AG04450 (cell line): ENCODE results near the gene FUT4. TPM values are rescaled to one million over a fixed set of nuclear protein-coding genes. Genes with fewer than 3 reads are reported as not detected.

Experiments
- CTCF ChIA-PET: fragments of 300-600, 350-600 bp; formaldehyde crosslinking; extraction: SDS; loops from one replicate; lab custom pipeline; 2022; ENCODE audit warnings: antibody characterized with exemption, inconsistent platforms; lab: Charles Lee
- POLR2A ChIA-PET: fragments of 350-600 bp; formaldehyde crosslinking; extraction: SDS; loops from one replicate; lab custom pipeline; 2021; ENCODE audit warnings: antibody characterized with exemption, inconsistent platforms; lab: Yijun Ruan, JAX
- DNase-seq: peaks from one replicate; pipeline ENCODE4 v3.0.0-alpha.2; 2011; ENCODE audit warnings: low read depth, low spot score
- H3K27ac ChIP-seq: one replicate; pipeline ENCODE4 v1.5.1; 2012; ENCODE audit warnings: low read depth, low read length, control low read depth
- H3K27me3 ChIP-seq: one replicate; pipeline ENCODE4 v1.6.0; 2012; ENCODE audit warnings: low read length; ENCODE audit not compliant: control insufficient read depth, insufficient read depth
- H3K4me3 ChIP-seq: 2 replicates; pipeline ENCODE4 v1.5.1; 2011; ENCODE audit warnings: mild to moderate bottlenecking, low read depth, low read length, control low read depth
- H3K9me3 ChIP-seq: 2 replicates; pipeline ENCODE4 v1.5.1; 2012; ENCODE audit warnings: low read length; ENCODE audit not compliant: control insufficient read depth, insufficient read depth
- CTCF ChIP-seq: IDR thresholded peaks from 2 replicates; pipeline ENCODE4 v1.5.1; 2011; ENCODE audit warnings: low read depth, low read length, control low read depth, inconsistent platforms
- polyA plus RNA-seq: library from polyadenylated mRNA; depleted of rRNA; stranded (reverse); fragments of >200 nt; gene quantifications from 2 replicates; pipeline ENCODE4 v1.2.3, GENCODE V29; 2011

FUT4 gene
- polyA plus RNA-seq, 1 experiment: 2.6 TPM

- DNase-seq: no peak
- H3K4me3 ChIP-seq: no peak overlapping the region
- peaks cover 16% of the 10 kb centered on the region for H3K27me3 ChIP-seq
- no peaks in the 10 kb centered on the region for H3K9me3 ChIP-seq
- CTCF ChIA-PET: interaction anchor here (0.8 to 13.7 kb wide), 3 partner anchors 10 to 620 kb away, joined by 5 to 212 read pairs (median 12); no protein-coding TSS in a partner anchor
- no peak for TF ChIP-seq CTCF
- H3K27ac ChIP-seq: no peak overlapping the region
- POLR2A ChIA-PET: no interaction called here
These were observed 28.3 kb upstream of the FUT4 start for GRCh38 chr11:94515398-94515797.

- Histone ChIP-seq H3K4me3 (no peak overlapping the region), H3K27me3 (peaks cover 16% of the 10 kb centered on the region), H3K9me3 (no peaks in the 10 kb centered on the region), H3K27ac (no peak overlapping the region)
- no peak for DNase-seq
- CTCF ChIA-PET: interaction anchor here (0.7 to 13.7 kb wide), 10 partner anchors 9 to 1275 kb away, joined by 3 to 212 read pairs (median 3); no protein-coding TSS in a partner anchor
- TF ChIP-seq CTCF: no peak
- POLR2A ChIA-PET: no interaction called here
These were observed 27.0 kb upstream of the FUT4 start for GRCh38 chr11:94516725-94517124.

GRCh38 chr11:94518300-94518699 lies 25.4 kb upstream of the FUT4 start:
- no peak for DNase-seq
- Histone ChIP-seq H3K27ac (no peak overlapping the region), H3K27me3 (peaks cover 16% of the 10 kb centered on the region), H3K9me3 (no peaks in the 10 kb centered on the region), H3K4me3 (no peak overlapping the region)
- CTCF ChIA-PET: interaction anchor here (0.7 to 13.7 kb wide), 14 partner anchors 11 to 628 kb away, joined by 3 to 212 read pairs (median 4); no protein-coding TSS in a partner anchor
- POLR2A ChIA-PET: interaction anchor here (0.6 kb wide), 1 partner anchor 84 kb away, joined by 3 read pairs; no protein-coding TSS in a partner anchor
- TF ChIP-seq CTCF: no peak

GRCh38 chr11:94519478-94520084 lies 24.1 kb upstream of the FUT4 start:
- peaks cover 16% of the 10 kb centered on the region for H3K27me3 ChIP-seq
- no peak overlapping the region for H3K27ac ChIP-seq
- ChIA-PET POLR2A (no interaction called here), CTCF (interaction anchor here (0.5 to 13.7 kb wide), 41 partner anchors 9 to 1907 kb away, joined by 3 to 212 read pairs (median 4); partner anchors contain the start of gene FUT4)
- no peaks in the 10 kb centered on the region for H3K9me3 ChIP-seq
- DNase-seq: no peak
- peak; percentile 65 for TF ChIP-seq CTCF
- no peak overlapping the region for H3K4me3 ChIP-seq

- Histone ChIP-seq H3K9me3 (no peaks in the 10 kb centered on the region), H3K27ac (no peak overlapping the region), H3K4me3 (no peak overlapping the region), H3K27me3 (peaks cover 4% of the 10 kb centered on the region)
- TF ChIP-seq CTCF: peak; percentile 52
- no peak for DNase-seq
- ChIA-PET POLR2A (no interaction called here), CTCF (interaction anchor here (0.9 to 13.7 kb wide), 10 partner anchors 9 to 101 kb away, joined by 3 to 212 read pairs (median 4); partner anchors contain the start of gene C11orf97)
These were observed 22.0 kb upstream of the FUT4 start for GRCh38 chr11:94521684-94522083.
